K562 (cell line): ENCODE data around the gene CRYBB1. TPM values are rescaled to one million over a fixed set of nuclear protein-coding genes. Genes with fewer than 3 reads are reported as not detected.

Experiments used
- GABPA ChIP-seq: fragments of 200-800 bp; sonication (Bioruptor generic); conservative IDR thresholded peaks from 2 replicates; pipeline ENCODE4 v1.6.1; 2016; ENCODE audit warnings: low read depth, missing genetic modification characterization, missing compliant biosample characterization
- HEY1 ChIP-seq: fragments of 250-450 bp; sonication (Bioruptor Pico); IDR thresholded peaks from 2 replicates; pipeline ENCODE4 v1.5.0; 2020; ENCODE audit warnings: mild to moderate bottlenecking, moderate library complexity, borderline replicate concordance
- RBM14 ChIP-seq: fragments of 200-400 bp; formaldehyde crosslinking; IDR thresholded peaks from 2 replicates; pipeline ENCODE4 v1.6.1; 2018; ENCODE audit warnings: low read depth, mild to moderate bottlenecking, low read length, moderate library complexity, borderline replicate concordance; ENCODE audit not compliant: insufficient read depth
- RCOR1 ChIP-seq, 2 experiments: IDR thresholded peaks; 2 replicates each; pipeline ENCODE4 v1.6.1; 2012; ENCODE audit warnings: low read depth in 2 of 2, low read length in 2 of 2, borderline replicate concordance in 1 of 2, improper control_type of control experiment in 1 of 2
- TCF3 ChIP-seq: sonication (generic); formaldehyde crosslinking; IDR thresholded peaks from 2 replicates; pipeline ENCODE4 v1.4.0; 2020; ENCODE audit warnings: mild to moderate bottlenecking, missing genetic modification reagents
- TCFL5 ChIP-seq: fragments of 250-450 bp; sonication (Bioruptor Pico); conservative IDR thresholded peaks from 2 replicates; pipeline ENCODE4 v1.6.1; 2021; ENCODE audit warnings: mild to moderate bottlenecking, moderate library complexity, matching md5 sums
- ZNF436 ChIP-seq: fragments of 250-450, 450-650 bp; sonication (Bioruptor Pico); formaldehyde crosslinking; IDR thresholded peaks from 2 replicates; pipeline ENCODE4 v1.7.0; 2020; ENCODE audit warnings: mild to moderate bottlenecking
- polyA plus RNA-seq, 8 experiments: library from polyadenylated mRNA; depleted of rRNA in 4 of 8; stranded (reverse) in 5 of 8; unstranded in 3 of 8; fragments of >200 nt; fragmentation: Nextera tagmentation in 2 of 8; fragmentation: Illumina TruSeq in 1 of 8; extraction: Ambion mirVana in 2 of 8; extraction: Trizol in 1 of 8; gene quantifications; 2 replicates each; pipeline versions ENCODE4 v1.2.1 to v1.2.3, GENCODE V29; 2011 to 2014; ENCODE audit warnings: inconsistent platforms in 1 of 8, missing spikeins in 1 of 8
- total RNA-seq, 7 experiments: library from RNA; depleted of rRNA in 6 of 7; stranded (reverse); fragments of >200 nt in 6 of 7; fragmentation: Illumina TruSeq in 2 of 7; extraction: Trizol in 2 of 7; gene quantifications; 2 replicates each; pipeline versions ENCODE4 v1.2.1 to v1.2.3, GENCODE V29; 2011 to 2021; ENCODE audit warnings: low replicate concordance in 1 of 7
- TF ChIP-seq, protein P1 (sequence below): fragments of 450-650 bp; formaldehyde crosslinking; conservative IDR thresholded peaks from 2 replicates; pipeline ENCODE4 v1.4.0; 2022; ENCODE audit warnings: mild to moderate bottlenecking, missing genetic modification characterization
- TF ChIP-seq, protein P2 (sequence below): fragments of 450-650 bp; IDR thresholded peaks from 2 replicates; pipeline ENCODE4 v1.6.1; 2016; ENCODE audit warnings: mild to moderate bottlenecking, moderate library complexity
- TF ChIP-seq, protein P3 (sequence below): sonication (generic); formaldehyde crosslinking; IDR thresholded peaks from 2 replicates; pipeline ENCODE4 v1.8.1; 2023; ENCODE audit warnings: mild to moderate bottlenecking, missing genetic modification reagents

The CRYBB1 gene
- total and polyA plus RNA-seq, 9 of the 15 experiments (the other 6 are each of a cell fraction or from before 2014, with no cell fraction given), result 0.16 to 0.45 (median 0.33) TPM; not detected in 2

DNA sequence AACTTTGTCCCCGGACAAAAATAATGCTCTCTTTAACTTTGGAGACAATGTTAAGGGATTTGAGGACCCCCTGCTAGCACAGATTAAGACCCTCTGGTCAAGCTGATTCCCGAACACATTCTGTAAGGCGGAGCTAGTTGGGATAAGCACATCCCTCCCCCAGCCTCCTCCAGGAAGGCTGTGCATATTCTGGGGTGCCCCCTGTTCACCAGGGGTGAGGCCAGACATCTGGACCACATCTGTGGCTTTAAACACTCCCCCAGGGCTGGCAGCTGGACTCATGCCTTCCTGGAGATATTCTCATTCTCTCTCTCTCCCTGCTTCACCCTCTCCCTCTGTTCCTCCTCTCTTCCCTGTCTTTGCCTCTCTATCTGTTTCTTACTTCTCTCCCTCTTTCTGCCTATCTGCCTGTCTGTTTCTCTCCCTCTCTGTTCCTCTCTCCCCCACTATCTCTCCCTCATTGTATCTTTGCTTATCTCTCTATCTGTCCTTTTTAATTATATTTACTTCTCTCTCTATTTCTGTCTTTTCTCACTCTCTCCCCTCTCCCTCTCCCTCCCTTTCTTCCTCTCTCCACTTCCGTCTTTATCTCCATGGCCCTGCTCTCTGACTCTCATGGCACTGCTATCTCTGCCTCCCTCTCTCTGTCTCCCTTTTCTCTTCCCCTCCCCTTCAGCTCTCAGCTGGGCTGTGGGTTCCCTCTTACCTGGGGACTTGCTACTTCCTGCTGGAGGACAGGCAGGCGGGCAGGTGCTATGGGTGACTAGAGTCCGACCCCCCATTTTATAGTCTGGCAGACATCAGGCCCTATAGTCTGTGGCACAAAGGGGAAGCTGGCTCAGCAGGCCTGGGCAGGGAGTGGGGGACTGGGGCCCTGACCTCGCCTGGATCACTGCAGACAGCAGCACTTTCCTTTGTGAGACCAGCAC, at the start of gene CRYBB1 (continued):
- TF ChIP-seq TCFL5 (CRISPR knock-in tag) (no peak), ZNF436 (CRISPR knock-in tag) (no peak), HEY1 (CRISPR knock-in tag) (no peak), GABPA (tag) (peak; percentile 16; the same call in 1 of the 2 replicates), RBM14 (no peak), TCF3 (CRISPR knock-in tag) (peak; percentile 31; the same call in 1 of the 2 replicates), RCOR1 (IDR thresholded peaks at IDR 0.05; ENCODE audit: borderline replicate concordance in 1 of 2, low read depth in 2 of 2, low read length in 2 of 2) (no peak)
- TF ChIP-seq, protein P1, sequence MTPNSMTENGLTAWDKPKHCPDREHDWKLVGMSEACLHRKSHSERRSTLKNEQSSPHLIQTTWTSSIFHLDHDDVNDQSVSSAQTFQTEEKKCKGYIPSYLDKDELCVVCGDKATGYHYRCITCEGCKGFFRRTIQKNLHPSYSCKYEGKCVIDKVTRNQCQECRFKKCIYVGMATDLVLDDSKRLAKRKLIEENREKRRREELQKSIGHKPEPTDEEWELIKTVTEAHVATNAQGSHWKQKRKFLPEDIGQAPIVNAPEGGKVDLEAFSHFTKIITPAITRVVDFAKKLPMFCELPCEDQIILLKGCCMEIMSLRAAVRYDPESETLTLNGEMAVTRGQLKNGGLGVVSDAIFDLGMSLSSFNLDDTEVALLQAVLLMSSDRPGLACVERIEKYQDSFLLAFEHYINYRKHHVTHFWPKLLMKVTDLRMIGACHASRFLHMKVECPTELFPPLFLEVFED, result peak; percentile 60; the same call in 1 of the 2 replicates
- TF ChIP-seq, protein P2, sequence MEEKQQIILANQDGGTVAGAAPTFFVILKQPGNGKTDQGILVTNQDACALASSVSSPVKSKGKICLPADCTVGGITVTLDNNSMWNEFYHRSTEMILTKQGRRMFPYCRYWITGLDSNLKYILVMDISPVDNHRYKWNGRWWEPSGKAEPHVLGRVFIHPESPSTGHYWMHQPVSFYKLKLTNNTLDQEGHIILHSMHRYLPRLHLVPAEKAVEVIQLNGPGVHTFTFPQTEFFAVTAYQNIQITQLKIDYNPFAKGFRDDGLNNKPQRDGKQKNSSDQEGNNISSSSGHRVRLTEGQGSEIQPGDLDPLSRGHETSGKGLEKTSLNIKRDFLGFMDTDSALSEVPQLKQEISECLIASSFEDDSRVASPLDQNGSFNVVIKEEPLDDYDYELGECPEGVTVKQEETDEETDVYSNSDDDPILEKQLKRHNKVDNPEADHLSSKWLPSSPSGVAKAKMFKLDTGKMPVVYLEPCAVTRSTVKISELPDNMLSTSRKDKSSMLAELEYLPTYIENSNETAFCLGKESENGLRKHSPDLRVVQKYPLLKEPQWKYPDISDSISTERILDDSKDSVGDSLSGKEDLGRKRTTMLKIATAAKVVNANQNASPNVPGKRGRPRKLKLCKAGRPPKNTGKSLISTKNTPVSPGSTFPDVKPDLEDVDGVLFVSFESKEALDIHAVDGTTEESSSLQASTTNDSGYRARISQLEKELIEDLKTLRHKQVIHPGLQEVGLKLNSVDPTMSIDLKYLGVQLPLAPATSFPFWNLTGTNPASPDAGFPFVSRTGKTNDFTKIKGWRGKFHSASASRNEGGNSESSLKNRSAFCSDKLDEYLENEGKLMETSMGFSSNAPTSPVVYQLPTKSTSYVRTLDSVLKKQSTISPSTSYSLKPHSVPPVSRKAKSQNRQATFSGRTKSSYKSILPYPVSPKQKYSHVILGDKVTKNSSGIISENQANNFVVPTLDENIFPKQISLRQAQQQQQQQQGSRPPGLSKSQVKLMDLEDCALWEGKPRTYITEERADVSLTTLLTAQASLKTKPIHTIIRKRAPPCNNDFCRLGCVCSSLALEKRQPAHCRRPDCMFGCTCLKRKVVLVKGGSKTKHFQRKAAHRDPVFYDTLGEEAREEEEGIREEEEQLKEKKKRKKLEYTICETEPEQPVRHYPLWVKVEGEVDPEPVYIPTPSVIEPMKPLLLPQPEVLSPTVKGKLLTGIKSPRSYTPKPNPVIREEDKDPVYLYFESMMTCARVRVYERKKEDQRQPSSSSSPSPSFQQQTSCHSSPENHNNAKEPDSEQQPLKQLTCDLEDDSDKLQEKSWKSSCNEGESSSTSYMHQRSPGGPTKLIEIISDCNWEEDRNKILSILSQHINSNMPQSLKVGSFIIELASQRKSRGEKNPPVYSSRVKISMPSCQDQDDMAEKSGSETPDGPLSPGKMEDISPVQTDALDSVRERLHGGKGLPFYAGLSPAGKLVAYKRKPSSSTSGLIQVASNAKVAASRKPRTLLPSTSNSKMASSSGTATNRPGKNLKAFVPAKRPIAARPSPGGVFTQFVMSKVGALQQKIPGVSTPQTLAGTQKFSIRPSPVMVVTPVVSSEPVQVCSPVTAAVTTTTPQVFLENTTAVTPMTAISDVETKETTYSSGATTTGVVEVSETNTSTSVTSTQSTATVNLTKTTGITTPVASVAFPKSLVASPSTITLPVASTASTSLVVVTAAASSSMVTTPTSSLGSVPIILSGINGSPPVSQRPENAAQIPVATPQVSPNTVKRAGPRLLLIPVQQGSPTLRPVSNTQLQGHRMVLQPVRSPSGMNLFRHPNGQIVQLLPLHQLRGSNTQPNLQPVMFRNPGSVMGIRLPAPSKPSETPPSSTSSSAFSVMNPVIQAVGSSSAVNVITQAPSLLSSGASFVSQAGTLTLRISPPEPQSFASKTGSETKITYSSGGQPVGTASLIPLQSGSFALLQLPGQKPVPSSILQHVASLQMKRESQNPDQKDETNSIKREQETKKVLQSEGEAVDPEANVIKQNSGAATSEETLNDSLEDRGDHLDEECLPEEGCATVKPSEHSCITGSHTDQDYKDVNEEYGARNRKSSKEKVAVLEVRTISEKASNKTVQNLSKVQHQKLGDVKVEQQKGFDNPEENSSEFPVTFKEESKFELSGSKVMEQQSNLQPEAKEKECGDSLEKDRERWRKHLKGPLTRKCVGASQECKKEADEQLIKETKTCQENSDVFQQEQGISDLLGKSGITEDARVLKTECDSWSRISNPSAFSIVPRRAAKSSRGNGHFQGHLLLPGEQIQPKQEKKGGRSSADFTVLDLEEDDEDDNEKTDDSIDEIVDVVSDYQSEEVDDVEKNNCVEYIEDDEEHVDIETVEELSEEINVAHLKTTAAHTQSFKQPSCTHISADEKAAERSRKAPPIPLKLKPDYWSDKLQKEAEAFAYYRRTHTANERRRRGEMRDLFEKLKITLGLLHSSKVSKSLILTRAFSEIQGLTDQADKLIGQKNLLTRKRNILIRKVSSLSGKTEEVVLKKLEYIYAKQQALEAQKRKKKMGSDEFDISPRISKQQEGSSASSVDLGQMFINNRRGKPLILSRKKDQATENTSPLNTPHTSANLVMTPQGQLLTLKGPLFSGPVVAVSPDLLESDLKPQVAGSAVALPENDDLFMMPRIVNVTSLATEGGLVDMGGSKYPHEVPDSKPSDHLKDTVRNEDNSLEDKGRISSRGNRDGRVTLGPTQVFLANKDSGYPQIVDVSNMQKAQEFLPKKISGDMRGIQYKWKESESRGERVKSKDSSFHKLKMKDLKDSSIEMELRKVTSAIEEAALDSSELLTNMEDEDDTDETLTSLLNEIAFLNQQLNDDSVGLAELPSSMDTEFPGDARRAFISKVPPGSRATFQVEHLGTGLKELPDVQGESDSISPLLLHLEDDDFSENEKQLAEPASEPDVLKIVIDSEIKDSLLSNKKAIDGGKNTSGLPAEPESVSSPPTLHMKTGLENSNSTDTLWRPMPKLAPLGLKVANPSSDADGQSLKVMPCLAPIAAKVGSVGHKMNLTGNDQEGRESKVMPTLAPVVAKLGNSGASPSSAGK, result no peak
- TF ChIP-seq, protein P3, sequence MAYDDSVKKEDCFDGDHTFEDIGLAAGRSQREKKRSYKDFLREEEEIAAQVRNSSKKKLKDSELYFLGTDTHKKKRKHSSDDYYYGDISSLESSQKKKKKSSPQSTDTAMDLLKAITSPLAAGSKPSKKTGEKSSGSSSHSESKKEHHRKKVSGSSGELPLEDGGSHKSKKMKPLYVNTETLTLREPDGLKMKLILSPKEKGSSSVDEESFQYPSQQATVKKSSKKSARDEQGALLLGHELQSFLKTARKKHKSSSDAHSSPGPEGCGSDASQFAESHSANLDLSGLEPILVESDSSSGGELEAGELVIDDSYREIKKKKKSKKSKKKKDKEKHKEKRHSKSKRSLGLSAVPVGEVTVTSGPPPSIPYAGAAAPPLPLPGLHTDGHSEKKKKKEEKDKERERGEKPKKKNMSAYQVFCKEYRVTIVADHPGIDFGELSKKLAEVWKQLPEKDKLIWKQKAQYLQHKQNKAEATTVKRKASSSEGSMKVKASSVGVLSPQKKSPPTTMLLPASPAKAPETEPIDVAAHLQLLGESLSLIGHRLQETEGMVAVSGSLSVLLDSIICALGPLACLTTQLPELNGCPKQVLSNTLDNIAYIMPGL (CRISPR knock-in tag), result no peak
